CD4-positive, alpha-beta T cell (primary cell): ENCODE measurements around the gene CCDC116. TPM values are rescaled to one million over a fixed set of nuclear protein-coding genes. Genes with fewer than 3 reads are reported as not detected.
"Not testable (repeated sequence)": the region's sequence is repeated elsewhere in the genome, so short reads cannot be mapped to it uniquely, and the experiment has no call there.

Source experiments
- ATAC-seq: fragments of 200-7000 bp; cut with Tn5 transposase; one replicate; pipeline ENCODE4 v1.10.0; 2022; ENCODE audit warnings: mild to moderate bottlenecking; ENCODE audit not compliant: poor library complexity
- CTCF ChIA-PET: fragments of 350-600 bp; sonication (Branson Sonifier 250); formaldehyde crosslinking; loops from one replicate; lab custom pipeline; 2021; ENCODE audit warnings: antibody characterized with exemption, inconsistent platforms; lab: Charles Lee
- POLR2A ChIA-PET: fragments of 350-600 bp; sonication (Branson Sonifier 250); formaldehyde crosslinking; loops from one replicate; lab custom pipeline; 2021; ENCODE audit warnings: antibody characterized with exemption, inconsistent platforms; lab: Charles Lee
- DNase-seq, 14 experiments: peaks; one replicate each; pipeline ENCODE4 v3.0.0-alpha.2; 2013 to 2020; ENCODE audit warnings: mixed read lengths in 2 of 14
- H3K27ac ChIP-seq, 2 donors: one replicate each; pipeline versions ENCODE4 v1.5.1 to v1.7.0; 2013; ENCODE audit warnings: low read length in 2 of 2, low read depth in 1 of 2, mild to moderate bottlenecking in 1 of 2
- H3K27me3 ChIP-seq, 2 experiments: 1 replicate in 1 of 2; 2 replicates in 1 of 2; pipeline versions ENCODE4 v1.6.1 to v1.7.0; 2013; ENCODE audit warnings: low read length in 2 of 2, control low read depth in 1 of 2, mild to moderate bottlenecking in 1 of 2, moderate library complexity in 1 of 2; ENCODE audit not compliant: insufficient read depth in 2 of 2, control insufficient read depth in 1 of 2
- H3K36me3 ChIP-seq: one replicate; pipeline ENCODE4 v1.6.1; 2013; ENCODE audit warnings: low read length, control low read depth; ENCODE audit not compliant: insufficient read depth
- H3K4me1 ChIP-seq: one replicate; pipeline ENCODE4 v1.6.1; 2013; ENCODE audit warnings: low read length, control low read depth; ENCODE audit not compliant: insufficient read depth
- H3K4me3 ChIP-seq: one replicate; pipeline ENCODE4 v1.5.1; 2013; ENCODE audit warnings: mild to moderate bottlenecking, low read length, moderate library complexity
- H3K9me3 ChIP-seq, 2 experiments: 1 replicate in 1 of 2; 2 replicates in 1 of 2; pipeline versions ENCODE4 v1.6.1 to v1.7.0; 2013; ENCODE audit warnings: low read length in 2 of 2, mild to moderate bottlenecking in 2 of 2, control low read depth in 1 of 2, moderate library complexity in 1 of 2; ENCODE audit not compliant: control insufficient read depth in 1 of 2, insufficient read depth in 1 of 2
- H3K27ac Mint-ChIP-seq: one replicate; pipeline ENCODE4 v1.8.0; 2020; ENCODE audit warnings: mixed read lengths
- H3K27me3 Mint-ChIP-seq: one replicate; pipeline ENCODE4 v1.8.0; 2021; ENCODE audit warnings: mixed read lengths
- H3K36me3 Mint-ChIP-seq: one replicate; pipeline ENCODE4 v1.8.0; 2021; ENCODE audit warnings: low read depth, mixed read lengths
- H3K4me1 Mint-ChIP-seq: one replicate; pipeline ENCODE4 v1.8.0; 2021; ENCODE audit warnings: low read depth, mixed read lengths
- H3K4me3 Mint-ChIP-seq: one replicate; pipeline ENCODE4 v1.8.0; 2020; ENCODE audit warnings: mild to moderate bottlenecking, mixed read lengths
- H3K9me3 Mint-ChIP-seq: one replicate; pipeline ENCODE4 v1.8.0; 2020; ENCODE audit warnings: mixed read lengths
- CTCF ChIP-seq: fragments of 200-600 bp; IDR thresholded peaks from one replicate; pipeline ENCODE4 v1.8.0; 2022; ENCODE audit warnings: antibody characterized with exemption, mild to moderate bottlenecking
- intact Hi-C, 2 experiments: fragments of 100-400 bp; cut with DNase I in 1 of 2; cut with micrococcal nuclease in 1 of 2; formaldehyde crosslinking; loops; one replicate each; pipeline versions ENCODE4 v1.15.1 to v1.9.0; 2023 to 2025; cut with DNase I, micrococcal nuclease
- total RNA-seq, 174 experiments: library from RNA in 2 of 174; stranded (reverse) in 2 of 174; gene quantifications; one replicate each; pipeline ENCODE4 v1.2.3 and lab custom pipeline; 2021 to 2026

Gene CCDC116
- total RNA-seq, 2 experiments from 2014 or later: 0.14 to 0.20 TPM

DNA sequence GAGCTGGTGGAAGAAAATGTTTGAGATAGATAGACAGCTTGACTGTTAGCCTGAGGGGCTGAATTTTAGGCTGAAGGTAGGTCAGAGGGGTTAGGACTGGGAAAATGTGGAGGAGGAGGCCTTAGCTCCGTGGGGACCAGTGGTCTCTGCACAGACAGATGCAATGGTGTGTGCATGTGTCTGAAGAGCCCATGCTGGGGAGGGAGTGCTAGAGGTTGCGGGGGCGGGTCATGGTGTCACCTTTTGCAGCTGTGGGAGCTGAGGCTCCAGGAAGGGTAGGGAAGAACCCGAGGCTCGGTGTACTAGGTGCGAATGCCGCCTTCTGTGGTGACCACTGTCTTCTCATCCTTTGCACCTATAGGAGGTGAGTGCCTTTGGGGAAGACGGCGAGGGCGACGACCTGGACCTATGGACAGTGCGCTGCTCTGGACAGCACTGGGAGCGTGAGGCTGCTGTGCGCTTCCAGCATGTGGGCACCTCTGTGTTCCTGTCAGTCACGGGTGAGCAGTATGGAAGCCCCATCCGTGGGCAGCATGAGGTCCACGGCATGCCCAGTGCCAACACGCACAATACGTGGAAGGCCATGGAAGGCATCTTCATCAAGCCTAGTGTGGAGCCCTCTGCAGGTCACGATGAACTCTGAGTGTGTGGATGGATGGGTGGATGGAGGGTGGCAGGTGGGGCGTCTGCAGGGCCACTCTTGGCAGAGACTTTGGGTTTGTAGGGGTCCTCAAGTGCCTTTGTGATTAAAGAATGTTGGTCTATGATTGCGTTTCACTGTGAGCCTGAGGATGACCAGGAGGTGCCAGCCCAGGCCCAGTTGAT, 11.2 kb downstream of the CCDC116 start:
- Histone ChIP-seq H3K4me3 (peak overlapping the region; percentile 87), H3K27me3 (no peaks in the 10 kb centered on the region), H3K36me3 (peaks cover 12% of the 10 kb centered on the region), H3K9me3 (no peaks in the 10 kb centered on the region), H3K4me1 (peaks cover 35% of the 10 kb centered on the region), H3K27ac (peak overlapping the region in 1 of 2 donors; percentile 1)
- Mint-ChIP-seq H3K4me3 (peak overlapping the region; percentile 73), H3K9me3 (no peaks in the 10 kb centered on the region), H3K4me1 (peaks cover 33% of the 10 kb centered on the region), H3K36me3 (peaks cover 22% of the 10 kb centered on the region), H3K27me3 (no peaks in the 10 kb centered on the region), H3K27ac (peak overlapping the region; percentile 42)
- ATAC-seq (no peak), DNase-seq (peak in 1 of 14 experiments; percentile 48)
- CTCF ChIA-PET: interaction anchor here (1.1 to 4.0 kb wide), 11 partner anchors 9 to 727 kb away, joined by 3 to 89 read pairs (median 5); partner anchors contain the start of genes CCDC116, CRKL and YDJC
- POLR2A ChIA-PET: interaction anchor here (1.9 to 3.5 kb wide), 6 partner anchors 8 to 642 kb away, joined by 4 to 140 read pairs (median 10); partner anchors contain the start of genes THAP7 and YDJC
- no peak for TF ChIP-seq CTCF
- intact Hi-C loops: loop anchor here in 1 of 2 experiments (2.0 to 10.0 kb wide), 5 partner anchors 13 to 789 kb away; partner anchors contain the start of genes PI4KA, SNAP29, THAP7 and UBE2L3

- intact Hi-C loops: loop anchor here in 1 of 2 experiments (10.0 kb wide), 1 partner anchor 791 kb away; the partner anchor contains the start of genes PI4KA and SNAP29
Measured at GRCh38 chr22:21645513-21645912, 13.0 kb downstream of the CCDC116 start.

GRCh38 chr22:21646608-21647590, 14.3 kb downstream of the CCDC116 start:
- peak; percentile 90 for TF ChIP-seq CTCF
- Mint-ChIP-seq H3K27me3 (no peaks in the 10 kb centered on the region), H3K4me3 (peak overlapping the region; percentile 66), H3K27ac (no peak overlapping the region), H3K36me3 (peaks cover 25% of the 10 kb centered on the region), H3K4me1 (peaks cover 40% of the 10 kb centered on the region), H3K9me3 (no peaks in the 10 kb centered on the region)
- H3K9me3 ChIP-seq: no peaks in the 10 kb centered on the region
- peaks cover 17% of the 10 kb centered on the region for H3K36me3 ChIP-seq
- peak; percentile 64 to 90 (median 74) for DNase-seq
- ChIA-PET CTCF (interaction anchor here (0.6 to 4.4 kb wide), 9 partner anchors 9 to 545 kb away, joined by 3 to 40 read pairs (median 3); partner anchors contain the start of genes CCDC116 and YDJC), POLR2A (interaction anchor here (0.7 to 1.4 kb wide), 4 partner anchors 11 to 19 kb away, joined by 4 to 21 read pairs (median 10); partner anchors contain the start of genes CCDC116, PPIL2 and YDJC)
- intact Hi-C loops: loop anchor here in 1 of 2 experiments (10.0 kb wide), 1 partner anchor 792 kb away; the partner anchor contains the start of genes PI4KA and SNAP29
- H3K27me3 ChIP-seq: no peaks in the 10 kb centered on the region
- H3K4me3 ChIP-seq: no peak overlapping the region
- peaks cover 38% of the 10 kb centered on the region for H3K4me1 ChIP-seq
- peak; percentile 37 for ATAC-seq
- no peak overlapping the region for H3K27ac ChIP-seq

More at GRCh38 chr22:21645513-21645912, 13.0 kb downstream of the CCDC116 start:
- H3K4me3 ChIP-seq, H3K27ac Mint-ChIP-seq, H3K27me3 Mint-ChIP-seq, H3K27ac ChIP-seq, H3K27me3 ChIP-seq, H3K9me3 Mint-ChIP-seq, H3K9me3 ChIP-seq, POLR2A ChIA-PET, DNase-seq, ATAC-seq, H3K4me3 Mint-ChIP-seq: not testable (repeated sequence)
- CTCF ChIA-PET: interaction anchor here (0.7 to 4.4 kb wide), 2 partner anchors 15 to 21 kb away, joined by 3 to 40 read pairs; partner anchors contain the start of genes CCDC116 and YDJC
- H3K4me1 ChIP-seq: peaks cover 35% of the 10 kb centered on the region
- peaks cover 38% of the 10 kb centered on the region for H3K4me1 Mint-ChIP-seq
- peaks cover 25% of the 10 kb centered on the region for H3K36me3 Mint-ChIP-seq
- H3K36me3 ChIP-seq: peaks cover 17% of the 10 kb centered on the region
